ENCODE results near the gene MYORG. TPM values are rescaled to one million over a fixed set of nuclear protein-coding genes. Genes with fewer than 3 reads are reported as not detected.

MYORG gene
- total and polyA plus RNA-seq, 10 of the 15 experiments (the other 5 are each of a cell fraction or from before 2014, with no cell fraction given): 0.05 to 0.36 (median 0.10) TPM; not detected in 1

GRCh38 chr9:34328987-34329832 lies 47.5 kb downstream of the MYORG start, which contains the start of the genes KIF24 and NUDT2 (continued):
- TF ChIP-seq FOS (IDR thresholded peaks at IDR 0.05; ENCODE audit: borderline replicate concordance, extremely low read depth, insufficient read length) (peak; percentile 84), CHD4 (IDR thresholded peaks at IDR 0.05) (no peak), NKRF (conservative IDR thresholded peaks at IDR 0.05) (peak; percentile 100), MLLT1 (IDR thresholded peaks at IDR 0.05) (no peak), CEBPZ (IDR thresholded peaks at IDR 0.05; ENCODE audit: low read depth, low read length) (peak; percentile 80), IRF3 (IDR thresholded peaks at IDR 0.05) (peak; percentile 91), HDAC6 (IDR thresholded peaks at IDR 0.05; ENCODE audit: unreplicated experiment) (no peak), FOXM1 (IDR thresholded peaks at IDR 0.05; ENCODE audit: low read depth, low read length) (peak; percentile 83; the same call in 1 of the 2 replicates), CHD1 (IDR thresholded peaks at IDR 0.05; ENCODE audit: low read depth, low read length) (no peak), RCOR1 (conservative IDR thresholded peaks at IDR 0.05; ENCODE audit: low read depth, low read length) (no peak; the same call in 1 of the 2 replicates), SIN3A (IDR thresholded peaks at IDR 0.05; ENCODE audit: low read depth, low read length) (peak; percentile 100), CREB1 (IDR thresholded peaks at IDR 0.05; ENCODE audit: low read depth) (peak; percentile 94), SIX5 (IDR thresholded peaks at IDR 0.05; ENCODE audit: low read depth, low read length, severe bottlenecking) (no peak), USF2 (IDR thresholded peaks at IDR 0.05; ENCODE audit: borderline replicate concordance, low read depth, low read length) (no peak), HDGF (IDR thresholded peaks at IDR 0.05) (peak; percentile 65; the same call in 1 of the 2 replicates), NFYB (IDR thresholded peaks at IDR 0.05; ENCODE audit: insufficient read depth, low read depth, low read length) (peak; percentile 100)

Measured in GM12878 (cell line).